Endothelial cell of umbilical vein (primary cell): Measurements from ENCODE around the gene RRAGB.
"Not testable (repeated sequence)": the region's sequence is repeated elsewhere in the genome, so short reads cannot be mapped to it uniquely, and the experiment has no call there.

Source experiments
- CTCF ChIP-seq, 2 donors: IDR thresholded peaks; 1 replicate in 1 of 2; 2 replicates in 1 of 2; pipeline ENCODE4 v1.5.1; 2011; ENCODE audit warnings: low read length in 2 of 2, mild to moderate bottlenecking in 2 of 2, moderate library complexity in 2 of 2, control low read depth in 1 of 2, inconsistent platforms in 1 of 2, low read depth in 1 of 2; ENCODE audit not compliant: insufficient read depth in 1 of 2; ENCODE audit errors: extremely low read depth in 1 of 2
- EZH2 ChIP-seq: IDR thresholded peaks from 2 replicates; pipeline ENCODE4 v1.6.1; 2012; ENCODE audit warnings: borderline replicate concordance, low read depth, mild to moderate bottlenecking, moderate library complexity, low read length, inconsistent platforms; ENCODE audit not compliant: severe bottlenecking
- FOS ChIP-seq: IDR thresholded peaks from 2 replicates; pipeline ENCODE4 v1.6.1; 2011; ENCODE audit warnings: mild to moderate bottlenecking, low read length, moderate library complexity, borderline replicate concordance; ENCODE audit not compliant: insufficient read depth
- GATA2 ChIP-seq: IDR thresholded peaks from 2 replicates; pipeline ENCODE4 v1.7.0; 2011; ENCODE audit warnings: low read depth, mild to moderate bottlenecking, moderate library complexity, mixed read lengths, low read length; ENCODE audit not compliant: insufficient read length, insufficient read depth
- JUN ChIP-seq: IDR thresholded peaks from 2 replicates; pipeline ENCODE4 v1.6.1; 2011; ENCODE audit warnings: borderline replicate concordance, low read depth; ENCODE audit not compliant: insufficient read length, insufficient read depth
- MAX ChIP-seq: IDR thresholded peaks from 2 replicates; pipeline ENCODE4 v1.6.1; 2011; ENCODE audit not compliant: insufficient read depth, insufficient read length
- MYC ChIP-seq: IDR thresholded peaks from one replicate; pipeline ENCODE4 v1.6.1; 2011; ENCODE audit warnings: mild to moderate bottlenecking, low read depth, low read length
- POLR2A ChIP-seq: IDR thresholded peaks from 2 replicates; pipeline ENCODE4 v1.6.1; 2012; ENCODE audit warnings: low read depth, mild to moderate bottlenecking, control low read depth, low read length
- POLR2AphosphoS5 ChIP-seq: IDR thresholded peaks from 2 replicates; pipeline ENCODE4 v1.6.1; 2012; ENCODE audit warnings: low read depth, mild to moderate bottlenecking, control low read depth, low read length, moderate library complexity; ENCODE audit not compliant: insufficient read depth

DNA sequence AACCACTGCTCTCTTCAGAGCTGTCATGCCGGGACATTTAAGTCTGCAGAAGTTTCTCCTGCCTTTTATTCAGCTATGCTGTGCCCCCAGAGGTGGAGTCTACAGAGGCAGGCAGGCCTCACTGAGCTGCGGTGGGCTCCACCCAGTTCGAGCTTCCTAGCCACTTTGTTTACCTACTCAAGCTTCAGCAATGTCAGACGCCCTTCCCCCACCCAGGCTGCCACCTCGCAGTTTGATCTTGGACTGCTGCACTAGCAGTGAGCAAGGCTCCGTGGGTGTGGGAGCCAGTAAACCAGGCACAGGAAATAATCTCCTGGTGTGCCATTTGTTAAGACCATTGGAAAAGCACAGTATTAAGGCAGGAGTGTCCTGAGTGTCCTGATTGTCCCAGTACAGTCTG is 56.9 kb downstream of the RRAGB start:
- not testable (repeated sequence) for TF ChIP-seq EZH2; CTCF (IDR thresholded peaks at IDR 0.05; ENCODE audit: extremely low read depth in 1 of 2, insufficient read depth in 1 of 2, low read depth in 1 of 2, low read length in 2 of 2); POLR2A; POLR2AphosphoS5; MYC; MAX; GATA2; FOS; JUN
